HEK293T (cell line): ENCODE measurements around the gene RDH12.

ENCODE experiments used
- CTCF ChIA-PET: fragments of 350-600 bp; formaldehyde crosslinking; extraction: SDS; loops from one replicate; lab custom pipeline; 2021; ENCODE audit warnings: antibody characterized with exemption, inconsistent platforms; lab: Yijun Ruan, JAX
- POLR2A ChIA-PET: fragments of 350-600 bp; formaldehyde crosslinking; extraction: SDS; loops from one replicate; lab custom pipeline; 2020; ENCODE audit warnings: antibody characterized with exemption, inconsistent platforms; lab: Yijun Ruan, JAX
- DNase-seq: peaks from one replicate; pipeline ENCODE4 v3.0.0; 2012; ENCODE audit warnings: mixed read lengths; ENCODE audit errors: extremely low spot score
- ARNT ChIP-seq: fragments of 450-650 bp; IDR thresholded peaks from 2 replicates; pipeline ENCODE4 v1.6.1; 2017; ENCODE audit warnings: mild to moderate bottlenecking
- BHLHE40 ChIP-seq: fragments of 450-650 bp; IDR thresholded peaks from 2 replicates; pipeline ENCODE4 v1.6.1; 2016; ENCODE audit warnings: mild to moderate bottlenecking, moderate library complexity, borderline replicate concordance
- CTBP1 ChIP-seq: fragments of 450-650 bp; IDR thresholded peaks from 2 replicates; pipeline ENCODE4 v1.6.1; 2016; ENCODE audit warnings: borderline replicate concordance
- ELF4 ChIP-seq: fragments of 450-650 bp; IDR thresholded peaks from 2 replicates; pipeline ENCODE4 v1.6.1; 2017; ENCODE audit warnings: antibody characterized with exemption
- FOXA1 ChIP-seq: fragments of 450-650 bp; IDR thresholded peaks from 2 replicates; pipeline ENCODE4 v1.6.1; 2016; ENCODE audit warnings: mild to moderate bottlenecking
- FOXK2 ChIP-seq: fragments of 450-650 bp; IDR thresholded peaks from 2 replicates; pipeline ENCODE4 v1.6.1; 2016; ENCODE audit warnings: mild to moderate bottlenecking
- FOXM1 ChIP-seq: fragments of 450-650 bp; IDR thresholded peaks from 2 replicates; pipeline ENCODE4 v1.6.1; 2017; ENCODE audit warnings: mild to moderate bottlenecking, borderline replicate concordance
- HDGF ChIP-seq: fragments of 450-650 bp; IDR thresholded peaks from 2 replicates; pipeline ENCODE4 v1.6.1; 2017; ENCODE audit warnings: antibody characterized with exemption, borderline replicate concordance
- L3MBTL2 ChIP-seq: fragments of 450-650 bp; conservative IDR thresholded peaks from 2 replicates; pipeline ENCODE4 v1.6.1; 2016; ENCODE audit warnings: mild to moderate bottlenecking
- LEF1 ChIP-seq: fragments of 450-650 bp; IDR thresholded peaks from 2 replicates; pipeline ENCODE4 v1.6.1; 2017; ENCODE audit warnings: mild to moderate bottlenecking, borderline replicate concordance
- NFRKB ChIP-seq: fragments of 450-650 bp; IDR thresholded peaks from 2 replicates; pipeline ENCODE4 v1.6.1; 2016; ENCODE audit warnings: mild to moderate bottlenecking, moderate library complexity
- SP1 ChIP-seq: fragments of 450-650 bp; IDR thresholded peaks from 2 replicates; pipeline ENCODE4 v1.6.1; 2017
- SUZ12 ChIP-seq: fragments of 450-650 bp; IDR thresholded peaks from 2 replicates; pipeline ENCODE4 v1.6.1; 2016; ENCODE audit warnings: mild to moderate bottlenecking
- TARDBP ChIP-seq: fragments of 450-650 bp; IDR thresholded peaks from 2 replicates; pipeline ENCODE4 v1.6.1; 2016
- ZNF384 ChIP-seq: fragments of 450-650 bp; IDR thresholded peaks from 2 replicates; pipeline ENCODE4 v1.6.1; 2016
- TF ChIP-seq, protein P1 (sequence below): fragments of 450-650 bp; IDR thresholded peaks from 2 replicates; pipeline ENCODE4 v1.6.1; 2016

Gene RDH12

DNA sequence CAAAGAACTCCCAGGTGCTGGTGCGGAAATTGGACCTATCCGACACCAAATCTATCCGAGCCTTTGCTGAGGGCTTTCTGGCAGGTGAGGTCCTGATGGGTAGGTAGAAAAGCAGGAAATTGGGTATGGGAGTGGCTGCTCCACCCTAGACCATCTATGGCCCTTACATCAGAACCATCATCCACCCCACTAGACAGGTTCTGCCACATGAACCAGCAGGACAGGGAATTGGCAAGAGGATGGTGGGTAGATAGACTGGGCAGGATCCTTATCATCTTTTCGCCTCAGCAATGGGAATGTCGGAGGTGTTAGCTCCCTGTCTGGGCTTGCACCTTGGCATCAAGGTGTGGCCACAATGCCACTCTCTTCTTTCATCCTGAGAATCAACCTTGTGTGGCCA, 23.5 kb downstream of the RDH12 start:
- no peak for TF ChIP-seq FOXM1
- no peak for TF ChIP-seq TARDBP
- TF ChIP-seq CTBP1 = no peak
- no peak for TF ChIP-seq BHLHE40
- TF ChIP-seq FOXK2 = no peak
- TF ChIP-seq HDGF = no peak
- TF ChIP-seq LEF1 = no peak
- TF ChIP-seq SP1 = no peak
- TF ChIP-seq ZNF384 = no peak
- TF ChIP-seq NFRKB = no peak
- TF ChIP-seq FOXA1 = no peak
- no peak for TF ChIP-seq SUZ12
- no peak for TF ChIP-seq ELF4
- ChIA-PET CTCF (no interaction called here), POLR2A (no interaction called here)
- DNase-seq = no peak

DNA sequence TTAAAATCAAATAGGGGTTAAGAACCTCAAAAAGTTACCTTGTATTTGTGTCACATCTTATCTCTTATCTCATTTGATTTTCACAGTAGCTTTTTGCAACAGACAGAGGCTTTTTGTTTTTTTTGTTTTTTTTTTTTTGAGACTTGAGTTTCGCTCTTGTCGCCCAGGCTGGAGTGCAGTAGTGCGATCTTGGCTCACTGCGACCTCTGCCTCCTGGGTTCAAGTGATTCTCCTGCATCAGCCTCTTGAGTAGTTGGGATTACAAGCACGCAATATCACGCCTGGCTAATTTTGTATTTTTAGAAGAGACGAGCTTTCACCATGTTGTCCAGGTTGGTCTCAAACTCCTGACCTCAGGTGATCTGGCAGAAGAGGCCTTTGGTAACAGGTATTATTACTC, 25.7 kb downstream of the RDH12 start:
- CTCF ChIA-PET = no interaction called here
- POLR2A ChIA-PET = interaction anchor here (0.6 kb wide), 1 partner anchor 147 kb away, joined by 3 read pairs; no protein-coding TSS in a partner anchor

DNA sequence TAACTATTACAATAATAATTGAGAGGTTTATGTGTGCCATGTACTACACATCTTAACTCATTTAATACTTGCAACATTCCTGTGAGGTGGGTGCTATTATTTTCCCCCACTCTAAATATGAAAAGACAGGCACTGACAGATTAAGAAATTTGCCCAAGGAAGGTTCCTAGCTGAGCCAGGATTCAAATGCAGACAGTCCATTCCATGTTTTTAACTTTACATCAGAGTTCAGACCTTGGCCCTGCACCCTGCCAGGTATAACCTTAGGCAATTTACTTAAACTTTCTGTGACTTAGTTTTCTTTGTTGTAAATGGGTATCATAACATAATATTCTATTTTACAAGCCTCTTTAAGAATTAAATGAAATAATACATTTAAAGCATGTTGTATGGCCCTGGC, 26.6 kb downstream of the RDH12 start:
- no peak for DNase-seq
- TF ChIP-seq BHLHE40 (no peak), LEF1 (no peak), HDGF (no peak)
- CTCF ChIA-PET = no interaction called here
- POLR2A ChIA-PET = no interaction called here

More for the DNA sequence above, 25.7 kb downstream of the RDH12 start:
- TF ChIP-seq FOXK2 = no peak
- no peak for TF ChIP-seq BHLHE40
- no peak for TF ChIP-seq TARDBP
- TF ChIP-seq HDGF = no peak
- TF ChIP-seq LEF1 = no peak
- TF ChIP-seq NFRKB = no peak
- TF ChIP-seq FOXA1 = no peak
- no peak for TF ChIP-seq SP1
- TF ChIP-seq L3MBTL2 = no peak
- TF ChIP-seq FOXM1 = no peak
- TF ChIP-seq CTBP1 = no peak
- TF ChIP-seq ARNT = no peak
- DNase-seq = no peak

DNA sequence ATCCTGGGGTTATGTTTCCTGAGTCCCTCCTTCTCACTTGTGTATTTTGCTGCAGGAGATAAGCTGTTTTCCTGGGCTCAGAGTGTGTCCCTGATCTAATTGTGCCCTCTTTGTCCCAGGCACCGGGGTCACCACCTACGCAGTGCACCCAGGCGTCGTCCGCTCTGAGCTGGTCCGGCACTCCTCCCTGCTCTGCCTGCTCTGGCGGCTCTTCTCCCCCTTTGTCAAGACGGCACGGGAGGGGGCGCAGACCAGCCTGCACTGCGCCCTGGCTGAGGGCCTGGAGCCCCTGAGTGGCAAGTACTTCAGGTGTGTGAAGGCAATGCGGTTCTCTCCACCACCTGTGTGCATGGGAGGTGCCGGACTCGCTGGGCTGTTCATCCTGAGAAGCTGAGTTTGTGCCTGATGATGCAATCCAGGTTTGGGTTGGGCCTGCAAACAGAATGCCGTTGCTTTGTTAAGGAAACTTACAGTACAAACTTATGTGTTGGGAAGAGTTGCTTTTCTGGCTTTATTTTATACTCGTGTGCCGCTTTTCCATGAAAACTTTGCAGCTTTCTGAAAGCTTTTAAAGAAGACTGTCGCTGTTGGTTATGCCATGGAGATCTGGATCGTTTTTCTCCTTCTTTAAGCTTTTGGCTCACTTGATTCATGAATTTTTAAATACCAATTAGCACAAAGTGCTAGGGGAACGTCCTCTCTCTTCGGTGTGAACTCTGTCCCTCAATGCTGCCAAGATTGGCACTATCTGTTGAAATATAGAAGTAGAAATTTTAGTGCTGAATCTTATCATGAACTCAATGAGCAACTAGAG, 27.6 kb downstream of the RDH12 start:
- CTCF ChIA-PET = no interaction called here
- POLR2A ChIA-PET = no interaction called here
- no peak for TF ChIP-seq CTBP1
- TF ChIP-seq SP1 = no peak
- TF ChIP-seq HDGF = no peak
- DNase-seq = no peak

DNA sequence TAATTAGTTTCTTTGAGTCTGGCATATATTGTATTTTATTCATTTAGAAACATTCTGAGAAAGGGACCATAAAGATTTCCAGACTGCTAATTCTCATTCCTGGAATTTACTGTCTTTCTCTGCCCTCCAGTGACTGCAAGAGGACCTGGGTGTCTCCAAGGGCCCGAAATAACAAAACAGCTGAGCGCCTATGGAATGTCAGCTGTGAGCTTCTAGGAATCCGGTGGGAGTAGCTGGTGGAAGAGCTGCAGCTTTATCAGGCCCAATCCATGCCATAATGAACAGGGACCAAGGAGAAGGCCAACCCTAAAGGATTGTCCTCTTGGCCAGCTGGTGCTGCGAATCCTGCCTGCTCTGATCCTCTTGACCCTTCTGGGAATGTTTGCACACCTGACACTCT, 31.9 kb downstream of the RDH12 start:
- no peak for DNase-seq
- POLR2A ChIA-PET = no interaction called here
- CTCF ChIA-PET = no interaction called here
- no peak for TF ChIP-seq FOXA1
- TF ChIP-seq SUZ12 = no peak
- TF ChIP-seq FOXK2 = no peak
- no peak for TF ChIP-seq L3MBTL2
- TF ChIP-seq CTBP1 = no peak
- no peak for TF ChIP-seq ARNT
- TF ChIP-seq ELF4 = no peak
- no peak for TF ChIP-seq BHLHE40
- no peak for TF ChIP-seq LEF1
- TF ChIP-seq ZNF384 = no peak
- TF ChIP-seq FOXM1 = no peak
- TF ChIP-seq SP1 = no peak
- no peak for TF ChIP-seq HDGF
- no peak for TF ChIP-seq NFRKB

DNA sequence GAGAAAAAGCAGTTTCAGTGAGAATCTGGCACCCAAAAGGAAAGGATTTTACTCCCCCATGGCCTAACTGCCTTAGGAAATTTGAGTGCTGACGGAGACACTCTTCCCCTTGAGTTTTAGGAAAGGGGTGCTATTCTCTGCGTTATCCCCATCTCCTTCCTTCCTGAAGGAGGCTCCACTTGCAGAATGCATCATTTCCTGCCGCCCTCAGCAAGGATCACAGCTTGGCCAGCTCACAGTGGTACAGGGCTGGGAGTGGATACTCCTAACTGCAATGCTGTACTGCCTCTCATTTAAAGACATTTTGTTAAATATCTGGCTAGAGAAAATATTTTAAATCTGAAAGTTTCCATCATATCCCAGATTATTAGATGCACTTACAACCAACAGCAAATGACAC, 33.0 kb downstream of the RDH12 start:
- ChIA-PET CTCF (interaction anchor here (0.6 kb wide), 1 partner anchor 279 kb away, joined by 3 read pairs; no protein-coding TSS in a partner anchor), POLR2A (no interaction called here)
- DNase-seq = no peak
- TF ChIP-seq ZNF384 (no peak), HDGF (no peak), ELF4 (no peak), FOXK2 (no peak), FOXA1 (no peak), BHLHE40 (no peak), L3MBTL2 (no peak)

DNA sequence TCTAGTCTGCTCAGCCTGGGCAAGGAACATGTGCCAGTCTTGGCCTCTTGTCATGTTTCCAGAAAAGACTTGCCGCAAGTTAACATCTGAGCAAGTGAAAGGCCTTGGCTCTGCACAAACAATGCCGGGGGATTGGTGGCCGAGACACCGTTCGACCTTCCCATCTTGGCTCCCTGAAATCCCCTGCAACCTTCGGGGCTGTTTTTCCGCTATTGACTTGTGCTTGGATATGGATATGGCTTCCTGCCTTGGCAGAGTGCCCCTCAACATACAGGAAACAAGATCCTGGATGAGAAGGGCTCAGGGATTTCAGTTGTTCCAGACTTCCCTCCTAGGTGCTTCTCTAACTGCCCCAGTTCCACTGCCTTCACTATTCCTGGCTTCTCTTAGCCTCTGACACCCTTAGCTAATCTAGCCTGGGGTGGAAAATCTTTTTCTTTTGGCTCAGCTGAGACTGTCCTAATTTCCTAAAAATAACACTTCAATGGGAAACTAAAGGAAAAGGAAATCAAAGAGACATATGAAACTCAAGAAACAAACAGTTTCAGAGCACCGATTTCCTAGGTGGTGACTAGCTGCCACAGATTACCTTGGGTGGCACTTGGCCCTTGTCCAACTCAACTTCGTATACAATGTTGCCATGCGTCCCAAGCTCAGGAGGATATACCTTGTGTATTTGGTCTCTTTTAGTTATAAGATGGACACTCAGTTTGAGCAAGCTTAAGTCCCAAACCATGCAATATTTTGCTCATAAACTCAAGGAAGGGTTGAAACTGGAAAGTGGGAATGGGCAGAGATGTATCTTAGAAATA, 33.9 kb downstream of the RDH12 start:
- DNase-seq = no peak
- ChIA-PET CTCF (interaction anchor here (0.6 kb wide), 1 partner anchor 280 kb away, joined by 3 read pairs; no protein-coding TSS in a partner anchor), POLR2A (no interaction called here)
- TF ChIP-seq, protein P1, sequence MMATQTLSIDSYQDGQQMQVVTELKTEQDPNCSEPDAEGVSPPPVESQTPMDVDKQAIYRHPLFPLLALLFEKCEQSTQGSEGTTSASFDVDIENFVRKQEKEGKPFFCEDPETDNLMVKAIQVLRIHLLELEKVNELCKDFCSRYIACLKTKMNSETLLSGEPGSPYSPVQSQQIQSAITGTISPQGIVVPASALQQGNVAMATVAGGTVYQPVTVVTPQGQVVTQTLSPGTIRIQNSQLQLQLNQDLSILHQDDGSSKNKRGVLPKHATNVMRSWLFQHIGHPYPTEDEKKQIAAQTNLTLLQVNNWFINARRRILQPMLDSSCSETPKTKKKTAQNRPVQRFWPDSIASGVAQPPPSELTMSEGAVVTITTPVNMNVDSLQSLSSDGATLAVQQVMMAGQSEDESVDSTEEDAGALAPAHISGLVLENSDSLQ = no peak
- TF ChIP-seq BHLHE40 (no peak), HDGF (no peak), SP1 (no peak), ZNF384 (no peak), ARNT (no peak), NFRKB (no peak), FOXK2 (no peak), TARDBP (no peak), CTBP1 (no peak), FOXM1 (no peak), L3MBTL2 (no peak), LEF1 (no peak), ELF4 (no peak), FOXA1 (no peak), SUZ12 (no peak)
